Activated CD4-positive, alpha-beta T cell treated with anti-CD3 and anti-CD28 coated beads, Interleukin-2, Interleukin-6, amounts not matched to agents 100 ng/mL and 50 ng/mL, durations not matched to agents 16 hours and 8 hours (primary cell): ENCODE measurements around the gene MAST4.

Experiments used
- DNase-seq: peaks from one replicate; pipeline ENCODE4 v3.0.0-alpha.2; 2020

MAST4 gene

GRCh38 chr5:66972004-66972403, 375.8 kb downstream of the MAST4 start:
- no peak for DNase-seq

- no peak for DNase-seq
These were observed 378.1 kb downstream of the MAST4 start for GRCh38 chr5:66974256-66974655.

DNA sequence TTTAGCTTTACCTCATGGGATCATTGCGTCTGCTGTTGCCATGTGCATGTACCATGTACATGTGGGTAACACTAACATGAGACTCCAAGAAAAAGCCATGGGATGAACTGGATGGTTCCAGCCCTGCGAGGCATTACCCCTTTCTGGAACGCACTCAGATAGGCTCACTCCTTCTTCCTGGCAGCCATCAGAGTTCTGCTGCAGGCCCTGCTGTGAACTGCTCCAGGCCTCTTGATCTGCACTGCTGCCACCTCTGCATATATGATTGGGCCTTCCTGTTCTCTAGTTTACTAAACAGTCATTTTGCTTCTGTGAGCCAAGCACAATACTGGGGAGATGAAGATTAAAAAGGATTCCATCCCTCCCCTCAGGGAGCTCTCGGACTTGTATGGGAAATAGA, 379.9 kb downstream of the MAST4 start:
- DNase-seq = no peak

GRCh38 chr5:66979738-66980137, 383.5 kb downstream of the MAST4 start:
- no peak for DNase-seq

- DNase-seq = no peak
These were observed 385.3 kb downstream of the MAST4 start for GRCh38 chr5:66981266-66982055.

- no peak for DNase-seq
These were observed 385.8 kb downstream of the MAST4 start for GRCh38 chr5:66982056-66982387.

- no peak for DNase-seq
These were observed 386.3 kb downstream of the MAST4 start for GRCh38 chr5:66982470-66982869.

- DNase-seq = no peak
These were observed 389.2 kb downstream of the MAST4 start for GRCh38 chr5:66985417-66985816.

DNA sequence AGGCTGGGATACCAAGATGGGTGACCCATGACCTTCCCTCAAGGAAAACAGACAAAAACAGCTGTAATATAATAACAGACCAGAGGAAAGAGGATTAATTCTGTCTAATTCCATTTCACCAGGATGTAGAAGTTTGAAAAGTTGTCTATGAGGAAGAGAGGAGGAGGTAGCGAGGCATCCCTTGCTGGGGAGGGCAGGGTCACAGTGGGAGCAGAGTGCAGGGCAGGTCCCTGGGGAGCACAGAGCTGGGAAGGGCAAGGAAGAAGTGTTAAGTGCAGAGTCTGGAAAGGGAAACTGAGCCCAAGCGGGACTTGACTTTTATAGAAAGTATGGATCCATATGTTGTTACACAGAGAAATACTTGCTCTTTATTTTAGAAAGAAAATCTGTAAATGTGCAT, 389.8 kb downstream of the MAST4 start:
- DNase-seq = no peak

- no peak for DNase-seq
These were observed 390.3 kb downstream of the MAST4 start for GRCh38 chr5:66986534-66986933.

GRCh38 chr5:66987126-66987525, 390.9 kb downstream of the MAST4 start:
- DNase-seq = peak; percentile 24

GRCh38 chr5:66987540-66987939, 391.3 kb downstream of the MAST4 start:
- no peak for DNase-seq

GRCh38 chr5:66987949-66988838, 392.0 kb downstream of the MAST4 start:
- peak; percentile 47 for DNase-seq

DNA sequence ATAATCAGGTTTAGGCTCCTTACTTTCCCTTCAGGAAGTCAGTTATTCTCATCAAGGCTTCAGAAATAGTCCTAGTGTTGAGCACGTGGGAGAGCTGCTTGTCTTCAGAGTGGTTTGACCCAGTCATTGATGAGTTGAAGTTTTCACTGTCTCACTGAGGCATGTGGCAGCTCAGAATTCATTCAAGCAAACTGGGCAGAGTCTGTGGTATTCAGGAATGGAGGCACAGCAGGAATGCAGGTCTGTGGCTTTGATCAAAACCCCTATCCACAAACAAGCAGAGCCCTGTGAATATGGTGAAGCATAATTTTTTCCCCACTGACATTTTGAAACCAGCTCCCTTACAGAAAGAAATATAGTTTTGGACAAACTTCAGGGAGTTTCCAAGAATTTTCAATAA, 393.1 kb downstream of the MAST4 start:
- DNase-seq = no peak

GRCh38 chr5:66989781-66990180, 393.6 kb downstream of the MAST4 start:
- DNase-seq = no peak

DNA sequence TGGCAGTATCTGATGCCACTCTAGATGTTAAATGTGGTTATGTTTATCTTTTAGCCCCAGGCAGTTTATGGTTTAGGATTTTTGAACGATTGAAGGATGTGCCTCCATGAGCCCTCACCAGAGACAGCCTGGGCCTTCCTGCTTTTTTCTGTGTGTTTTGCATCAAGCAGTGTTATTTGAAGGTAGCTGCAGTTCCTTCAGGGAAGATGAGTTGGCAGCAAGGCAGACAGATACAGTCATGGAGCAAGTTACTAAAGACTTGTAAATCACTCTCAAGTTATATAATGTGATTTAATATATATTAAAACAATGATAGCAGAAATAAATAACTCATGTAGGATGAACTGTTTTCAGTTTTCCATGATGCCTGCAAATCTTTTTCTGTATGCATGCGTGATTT, 395.6 kb downstream of the MAST4 start:
- DNase-seq = no peak

DNA sequence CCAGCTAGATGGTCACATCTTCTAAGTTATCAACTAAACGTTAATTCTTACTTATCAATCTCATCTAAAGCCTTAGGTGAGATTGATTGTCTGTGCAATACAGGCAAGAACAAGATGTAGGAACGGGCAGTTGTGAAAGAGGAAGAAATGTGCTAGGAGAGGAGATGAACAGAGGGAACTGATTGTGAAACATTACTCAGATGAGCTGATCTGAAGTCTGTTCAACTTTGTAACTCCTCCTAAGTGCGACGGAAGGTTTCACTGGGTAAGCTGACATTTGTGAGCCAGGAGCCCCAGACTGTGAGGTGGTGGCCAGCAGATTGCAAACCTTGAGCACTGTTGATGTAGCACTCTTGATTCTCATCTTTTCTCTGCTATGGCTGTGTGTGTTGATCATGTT, 396.4 kb downstream of the MAST4 start:
- no peak for DNase-seq

- DNase-seq = no peak
These were observed 397.3 kb downstream of the MAST4 start for GRCh38 chr5:66993448-66993847.

DNA sequence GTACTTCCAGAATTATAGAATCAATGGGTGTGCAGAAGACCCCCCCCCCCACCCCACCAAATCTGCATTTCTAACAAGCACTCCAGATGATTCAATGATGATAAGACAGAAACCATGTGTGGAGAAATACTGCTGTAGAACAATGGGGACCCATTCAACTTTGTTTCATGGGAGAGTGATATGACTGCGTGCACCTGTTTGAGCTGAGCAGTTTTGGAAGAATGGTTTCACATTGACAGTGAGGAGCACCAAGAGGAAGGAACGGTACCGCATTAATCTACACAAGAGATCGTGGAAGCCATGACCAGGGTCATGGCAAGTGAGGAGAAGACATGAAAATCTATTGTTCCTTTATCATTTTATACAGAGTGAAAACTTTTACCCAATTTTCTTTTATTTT, 397.7 kb downstream of the MAST4 start:
- no peak for DNase-seq

DNA sequence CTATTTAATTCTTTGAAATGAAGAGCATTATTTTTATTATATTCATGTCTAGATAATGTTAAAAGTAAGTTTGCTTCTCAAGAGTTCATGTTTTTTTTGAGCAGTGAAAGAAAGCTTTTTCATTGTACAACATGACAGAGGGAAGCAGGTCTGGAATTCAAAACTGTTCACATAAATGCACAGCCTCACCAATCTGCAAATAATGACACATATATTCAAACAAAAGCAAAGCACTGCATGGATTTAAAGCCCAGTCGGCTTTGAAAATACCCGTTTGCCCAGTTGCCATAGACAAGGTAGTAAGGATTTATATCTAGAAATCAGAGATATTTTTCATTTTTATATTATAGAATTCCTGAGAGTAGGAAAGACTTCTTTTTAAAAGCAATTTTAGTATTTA, 398.6 kb downstream of the MAST4 start:
- DNase-seq = no peak

GRCh38 chr5:67000794-67001475, 404.7 kb downstream of the MAST4 start:
- DNase-seq = no peak

- DNase-seq = no peak
These were observed 406.9 kb downstream of the MAST4 start for GRCh38 chr5:67002832-67003684.

- DNase-seq = no peak
These were observed 407.4 kb downstream of the MAST4 start for GRCh38 chr5:67003685-67003934.
